Left renal cortex interstitium (tissue), 4 donors: ENCODE measurements around the gene SDC3. TPM values are rescaled to one million over a fixed set of nuclear protein-coding genes. Genes with fewer than 3 reads are reported as not detected.

Experiments
- DNase-seq, 4 donors: peaks; one replicate each; pipeline ENCODE4 v3.0.0-alpha.2; 2013; ENCODE audit warnings: low read depth in 4 of 4, low spot score in 2 of 4, missing footprints in 1 of 4
- polyA plus RNA-seq, 4 donors: library from polyadenylated mRNA; unstranded; fragments of 120-200 nt; gene quantifications; one replicate each; pipeline ENCODE4 v1.2.1, GENCODE V29; 2013; ENCODE audit not compliant: insufficient read length in 4 of 4

Gene SDC3
- polyA plus RNA-seq, 4 donors: 23.4 to 35.4 (median 29.0) TPM

DNA sequence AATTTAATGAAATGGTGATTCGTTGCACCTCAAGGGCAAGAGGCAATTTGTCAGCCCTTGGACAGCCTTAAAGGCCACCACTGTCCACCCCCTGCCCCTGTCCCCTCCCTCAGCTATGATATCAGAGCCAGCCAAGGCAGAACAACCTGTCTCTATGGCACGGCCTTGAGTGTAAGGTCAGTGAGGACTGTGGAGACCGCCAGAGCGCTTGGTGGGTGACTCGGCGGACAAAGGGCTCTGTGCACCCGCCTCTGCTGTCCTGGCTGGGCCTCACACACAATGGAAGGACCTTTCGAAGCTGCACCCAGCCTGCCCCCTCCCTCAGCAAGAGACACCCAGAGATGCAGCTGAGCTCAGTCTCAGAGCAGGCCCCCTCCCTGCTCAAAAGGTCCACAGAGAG is 50.6 kb downstream of the SDC3 start:
- DNase-seq: no peak

DNA sequence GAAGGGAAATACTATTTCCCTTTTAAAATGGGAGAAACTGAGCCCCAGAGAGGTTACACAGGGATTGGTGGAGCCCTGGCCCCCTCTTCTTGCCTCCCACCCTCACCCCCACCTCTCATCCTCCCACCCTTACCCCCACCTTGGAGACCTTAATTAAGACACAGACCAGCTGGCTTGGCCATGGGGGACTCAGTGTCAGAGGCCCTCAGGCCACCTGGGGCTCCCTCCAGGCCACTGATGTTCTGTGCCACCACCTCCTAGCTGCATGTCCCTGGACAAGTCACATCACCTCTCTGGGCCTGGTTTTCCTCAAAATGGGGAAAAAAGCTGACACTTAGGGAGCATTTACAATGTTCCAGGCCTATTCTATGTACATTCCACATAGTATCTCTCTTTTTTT is 51.5 kb downstream of the SDC3 start:
- no peak for DNase-seq

DNA sequence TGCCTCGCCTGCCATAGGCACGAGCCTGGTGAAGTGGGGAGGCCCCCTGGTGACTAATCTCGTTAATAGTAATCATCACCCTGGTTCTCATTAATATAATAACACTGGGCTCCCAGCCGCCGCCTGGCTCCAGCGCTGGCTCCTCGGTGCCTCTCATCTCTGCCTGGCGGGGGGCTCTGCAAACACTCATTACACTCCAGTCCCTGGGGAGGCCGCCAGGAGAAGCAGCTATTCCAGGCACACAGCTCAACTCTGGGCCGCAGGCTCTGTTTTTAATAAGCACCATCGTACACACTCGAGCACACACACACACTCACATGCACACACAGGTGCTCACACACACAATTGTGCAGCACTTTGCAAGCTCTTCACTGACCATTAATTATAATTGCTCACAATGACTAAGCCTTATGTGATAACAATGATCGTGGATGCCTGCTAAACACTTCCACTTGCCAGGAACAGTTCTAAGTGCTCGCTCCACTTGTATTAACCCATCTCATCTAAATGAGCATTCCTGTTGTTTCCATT is 52.2 kb downstream of the SDC3 start:
- DNase-seq: no peak

DNA sequence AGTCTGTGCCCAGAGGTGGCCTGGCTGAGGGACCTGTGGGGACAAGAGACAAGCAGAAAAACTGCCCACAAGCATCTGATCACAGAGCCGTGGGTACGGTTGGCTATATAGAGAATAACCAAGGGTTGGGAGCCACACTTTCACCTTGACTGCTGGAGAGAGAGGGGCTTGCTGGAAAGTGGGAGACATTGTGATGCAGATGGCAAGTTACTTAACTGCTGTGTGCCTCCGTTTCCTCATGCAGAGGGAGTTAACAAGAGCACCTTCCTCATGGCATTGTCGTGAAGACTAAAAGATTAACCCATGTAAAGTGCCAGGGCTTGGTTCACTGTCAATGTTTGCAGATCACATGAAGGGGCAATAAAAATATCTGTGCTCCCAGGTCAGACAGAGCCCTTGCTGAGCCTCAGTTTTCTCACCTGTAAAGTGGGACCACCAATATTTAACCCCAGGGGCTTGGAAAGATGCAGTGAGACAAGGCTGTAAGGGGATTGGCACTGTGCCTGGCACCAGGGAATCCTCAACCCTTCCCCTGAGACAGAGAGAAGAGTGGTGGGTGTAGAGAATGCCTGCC is 52.8 kb downstream of the SDC3 start:
- no peak for DNase-seq

DNA sequence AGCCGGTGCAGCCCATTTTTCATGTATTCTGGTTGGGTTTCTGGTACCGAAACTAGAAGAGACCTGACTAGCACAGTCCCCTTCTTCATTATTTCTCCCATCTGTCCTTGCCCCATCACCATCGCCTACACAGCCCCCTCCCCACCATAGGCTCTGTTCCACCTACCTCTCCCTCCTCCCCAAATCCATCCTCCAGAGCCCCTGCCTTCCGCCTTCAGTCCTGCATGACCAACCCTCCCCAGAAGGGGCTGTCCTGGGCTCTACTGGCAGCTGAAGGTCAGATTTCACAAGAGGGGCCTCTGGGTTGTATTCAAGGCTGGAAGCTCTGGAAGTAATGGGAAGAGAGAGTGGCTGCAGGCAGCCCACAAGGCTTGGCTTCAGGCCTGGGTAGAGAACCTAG is 55.2 kb downstream of the SDC3 start:
- DNase-seq: no peak

DNA sequence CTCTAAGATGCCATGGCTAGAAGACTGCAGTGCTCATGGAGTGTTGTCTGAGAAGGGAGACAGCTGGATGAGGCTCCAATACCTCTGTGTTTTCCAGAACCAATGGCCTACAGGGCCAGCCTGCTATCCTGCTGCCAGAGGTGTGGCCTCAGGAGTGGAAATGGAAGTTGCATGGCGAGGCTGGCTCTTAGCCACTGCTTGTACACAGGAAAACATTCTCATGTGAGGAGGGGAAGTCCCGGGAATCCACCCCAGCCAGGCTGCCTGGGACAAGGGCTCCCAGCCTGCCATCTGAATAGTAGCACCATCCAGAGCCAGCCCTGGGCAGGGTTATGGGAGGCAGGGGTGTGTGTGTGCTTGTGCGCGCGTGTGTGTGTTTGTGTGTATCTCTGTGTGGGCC is 56.5 kb downstream of the SDC3 start:
- no peak for DNase-seq

DNA sequence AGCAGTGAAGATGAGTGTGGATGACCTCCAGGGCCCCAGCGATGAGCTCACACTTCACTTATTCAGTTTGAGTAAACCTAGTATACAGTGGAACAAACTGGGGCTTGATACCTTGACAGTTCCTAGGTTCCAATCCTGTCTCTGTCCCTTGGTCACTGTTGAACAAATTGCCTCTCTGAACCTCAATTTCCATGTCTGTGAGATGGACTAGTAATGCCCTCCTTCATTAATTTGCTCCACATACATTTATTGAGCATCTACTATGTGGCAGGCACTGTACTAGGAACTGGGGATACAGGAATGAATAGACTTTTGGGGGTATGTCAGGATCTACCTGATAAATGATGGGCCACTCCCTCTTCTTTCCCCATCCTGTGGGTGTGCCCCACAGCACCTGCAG is 57.3 kb downstream of the SDC3 start:
- no peak for DNase-seq

DNA sequence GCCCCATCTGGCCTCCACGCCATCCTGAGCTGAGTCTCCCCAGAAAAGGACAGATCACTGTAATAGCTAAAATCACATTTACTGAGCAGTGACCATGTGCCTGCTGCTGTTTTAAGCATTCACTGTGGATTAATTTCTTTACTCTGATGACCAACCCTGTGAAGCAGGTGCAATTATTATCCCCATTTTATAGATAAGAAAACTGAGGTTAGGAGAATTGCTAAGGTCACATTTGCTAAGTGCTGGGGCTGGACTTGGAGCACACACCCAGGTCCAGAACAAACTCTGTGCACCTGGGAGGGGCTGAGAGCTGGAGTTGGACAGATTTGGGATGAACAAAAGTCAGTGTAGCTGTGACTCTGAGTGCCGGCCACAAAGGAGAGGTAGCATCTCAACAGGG is 58.0 kb downstream of the SDC3 start:
- no peak for DNase-seq

DNA sequence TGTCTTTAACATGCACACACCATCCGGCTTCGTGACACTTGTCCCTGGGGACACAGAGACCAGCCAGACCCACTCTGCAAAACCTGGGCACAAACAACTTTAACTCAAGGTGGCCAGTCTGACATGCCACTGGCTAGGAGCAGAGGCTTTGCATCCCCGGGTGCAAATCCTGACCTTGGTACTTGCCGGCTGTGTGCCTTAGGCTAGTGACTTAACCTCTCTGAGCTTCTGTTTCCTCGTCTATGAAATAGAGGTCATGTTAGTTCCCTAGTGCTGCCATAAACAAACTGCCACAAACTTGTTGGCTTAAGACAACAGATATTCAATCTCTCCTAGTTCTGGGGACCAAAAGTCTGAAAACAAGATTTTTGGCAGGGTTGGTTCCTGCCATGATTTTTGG is 60.4 kb downstream of the SDC3 start:
- no peak for DNase-seq

DNA sequence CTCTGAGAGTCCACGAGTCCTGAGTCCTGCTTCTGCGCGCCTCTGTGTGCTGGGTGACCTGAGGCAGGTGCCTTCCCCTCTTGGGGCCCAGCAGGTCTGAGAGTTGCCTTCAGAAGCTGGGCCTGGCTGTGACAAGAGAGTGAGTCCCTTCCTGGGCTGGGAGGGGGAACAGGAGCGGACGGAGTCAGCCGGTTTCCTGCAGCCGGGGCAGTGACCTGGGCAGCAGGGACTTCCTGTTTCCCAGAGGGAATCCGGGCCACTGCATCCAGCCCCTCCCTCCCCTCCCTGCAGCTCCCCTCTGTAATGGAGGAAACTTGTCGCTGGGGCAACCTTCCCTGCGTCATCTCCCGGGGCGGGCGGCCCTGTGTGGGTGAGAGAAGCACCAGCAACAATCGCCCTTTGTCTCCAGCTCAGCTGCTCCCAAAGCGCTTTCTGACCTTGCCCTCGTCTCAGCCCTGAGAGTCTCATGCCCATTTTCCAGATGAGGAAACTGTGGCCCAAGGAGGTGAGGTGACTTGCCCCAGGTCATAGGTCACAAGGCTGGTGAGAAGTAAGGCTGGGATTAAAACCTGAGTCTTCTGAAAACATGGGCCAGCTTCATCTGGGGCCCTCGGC is 61.1 kb downstream of the SDC3 start:
- DNase-seq: no peak

DNA sequence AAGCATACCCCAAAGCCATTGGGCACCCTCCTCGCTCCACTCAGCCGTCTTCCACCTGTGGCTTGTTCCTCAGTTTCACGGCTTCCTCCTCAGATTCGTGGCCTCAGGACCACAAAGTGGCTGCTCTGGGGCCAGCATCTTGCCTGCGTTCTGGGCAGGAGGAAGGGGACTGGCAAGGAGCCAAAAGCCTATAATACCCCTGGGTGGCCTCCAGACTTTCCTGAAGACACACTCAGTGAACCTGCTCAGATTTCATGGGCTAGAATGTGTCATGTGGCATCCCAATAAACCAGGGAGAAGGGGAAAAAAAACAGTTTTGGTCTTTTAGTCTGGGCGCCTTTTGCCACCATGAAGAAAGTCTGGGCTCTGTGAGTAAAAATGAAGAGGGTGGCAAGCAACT is 62.0 kb downstream of the SDC3 start:
- no peak for DNase-seq

DNA sequence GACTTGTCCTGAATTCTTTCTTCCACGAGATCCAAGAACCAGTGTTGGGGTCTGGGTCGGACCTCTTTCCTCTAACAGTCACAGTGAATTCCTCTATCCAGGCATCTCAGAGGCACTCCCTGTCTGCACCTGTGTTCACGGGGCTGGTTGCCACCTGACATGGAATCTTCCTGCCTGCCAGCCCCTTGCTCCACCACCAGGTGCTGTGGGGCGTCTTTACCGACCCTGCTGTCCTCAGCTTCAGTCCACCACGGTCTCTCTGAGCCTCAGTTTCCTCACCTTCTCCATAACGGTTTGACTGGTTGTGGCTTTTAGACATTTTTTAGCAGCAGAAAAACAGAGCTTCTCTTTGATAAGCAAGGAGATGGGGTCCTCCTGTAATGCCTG is 62.7 kb downstream of the SDC3 start:
- no peak for DNase-seq

DNA sequence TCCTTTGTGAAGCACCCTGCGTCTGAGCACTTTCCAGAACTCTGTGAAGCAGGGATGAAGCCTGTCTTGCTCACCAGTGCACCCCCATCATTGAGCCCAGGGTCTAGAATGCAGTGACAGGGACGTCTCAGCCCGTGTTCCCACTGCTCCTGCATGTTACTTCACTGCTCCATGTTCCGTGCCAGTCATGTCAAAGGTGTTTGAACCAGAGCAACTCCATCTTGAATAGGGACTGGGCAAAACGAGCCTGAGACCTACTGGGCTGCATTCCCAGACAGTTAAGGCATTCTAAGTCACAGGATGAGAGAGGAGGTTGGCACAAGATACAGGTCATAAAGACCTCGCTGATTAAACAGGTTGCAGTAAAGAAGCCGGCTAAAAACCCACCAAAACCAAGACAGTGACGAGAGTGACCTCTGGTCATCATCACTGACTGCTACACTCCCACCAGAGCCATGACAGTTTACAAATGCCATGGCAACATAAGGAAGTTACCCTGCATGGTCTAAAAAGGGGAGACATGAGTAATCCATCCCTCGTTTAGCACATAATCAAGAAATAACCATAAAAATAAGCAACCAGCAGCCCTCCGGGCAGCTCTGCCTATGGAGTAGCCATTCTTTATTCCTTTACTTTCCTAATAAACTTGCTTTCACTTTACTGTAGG is 63.2 kb downstream of the SDC3 start:
- no peak for DNase-seq

DNA sequence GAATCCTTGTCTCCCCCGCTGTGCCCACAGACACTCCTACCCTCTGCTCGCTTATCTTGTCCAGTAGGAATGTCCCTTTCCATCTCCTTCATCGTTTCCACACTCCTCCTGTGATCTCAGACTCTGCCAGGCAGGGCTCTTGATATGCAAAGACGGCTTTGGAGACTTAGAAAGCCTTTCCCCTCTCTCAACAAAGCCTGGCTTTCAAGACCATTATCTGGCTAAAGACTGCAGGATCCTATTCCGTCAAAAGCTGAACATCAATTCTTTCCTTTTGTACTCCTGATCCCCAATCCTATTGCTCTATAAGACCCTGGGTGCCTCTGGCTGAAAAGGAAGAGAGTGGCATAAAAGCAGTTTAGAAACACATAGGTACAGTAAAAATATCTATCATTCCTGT is 63.9 kb downstream of the SDC3 start:
- no peak for DNase-seq

DNA sequence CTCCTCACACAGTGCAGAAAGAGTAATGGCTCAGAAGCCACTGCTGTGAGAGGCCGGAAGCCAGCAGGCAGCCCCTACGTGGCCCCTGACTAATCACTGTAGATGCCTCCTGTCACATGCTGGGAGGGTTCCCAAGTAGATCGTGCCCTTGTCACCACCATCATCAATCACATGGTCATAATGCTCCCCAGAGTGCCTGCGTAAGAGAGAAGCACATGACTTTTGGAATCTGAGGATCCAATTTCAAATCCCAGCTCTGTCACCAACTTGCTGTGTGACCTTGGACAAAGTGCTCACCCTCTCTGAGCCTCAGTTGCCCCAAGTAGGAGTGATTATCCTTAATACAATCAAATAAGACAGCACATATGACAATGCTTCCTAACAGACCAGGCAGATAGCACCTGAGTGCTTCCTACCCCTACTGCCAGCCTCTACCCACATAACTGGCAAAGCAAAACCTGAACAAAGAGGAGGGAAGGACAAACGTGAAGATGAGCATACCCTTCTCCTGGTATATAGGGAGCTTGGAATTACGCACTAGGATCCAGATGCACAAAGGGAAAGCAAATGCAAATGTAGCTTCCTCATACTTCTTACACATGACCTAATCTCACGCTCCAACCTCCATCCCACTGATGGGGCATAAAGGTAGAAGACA is 65.7 kb downstream of the SDC3 start:
- DNase-seq: peak in 3 of 4 donors; percentile 39 to 69 (median 49)

DNA sequence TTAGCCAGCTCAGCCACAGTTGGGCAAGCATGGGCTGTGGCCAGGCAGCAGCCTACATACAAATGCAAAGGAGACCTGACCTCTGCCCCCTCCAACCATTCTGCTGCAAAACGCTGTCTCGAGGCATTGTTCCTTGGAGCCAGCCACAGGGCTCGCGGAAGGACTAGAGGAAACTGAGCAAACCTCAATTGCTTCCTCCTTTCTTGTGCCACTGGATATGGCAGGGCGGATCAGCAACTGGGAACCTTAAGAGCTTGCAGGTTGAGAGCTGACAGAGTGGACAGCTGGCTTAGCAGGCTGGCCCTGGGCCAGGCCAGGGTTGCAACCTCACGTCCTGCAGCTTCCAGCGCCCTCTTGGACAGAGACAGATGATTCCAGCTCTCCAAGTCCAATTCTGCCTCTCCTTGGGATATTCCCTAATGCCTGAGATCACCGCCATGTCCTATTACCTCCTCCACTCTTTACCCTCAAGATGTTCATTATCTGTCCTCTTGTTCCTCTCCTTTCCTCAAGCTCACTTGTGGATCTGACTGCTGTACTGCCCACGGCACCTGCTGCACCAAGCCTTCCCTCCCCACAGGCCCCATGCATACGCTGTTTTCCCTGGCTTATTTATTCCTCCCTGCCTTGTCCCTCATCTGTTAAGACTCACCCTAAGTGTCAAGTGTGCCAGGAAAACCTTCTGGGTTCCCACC is 67.5 kb downstream of the SDC3 start:
- no peak for DNase-seq

DNA sequence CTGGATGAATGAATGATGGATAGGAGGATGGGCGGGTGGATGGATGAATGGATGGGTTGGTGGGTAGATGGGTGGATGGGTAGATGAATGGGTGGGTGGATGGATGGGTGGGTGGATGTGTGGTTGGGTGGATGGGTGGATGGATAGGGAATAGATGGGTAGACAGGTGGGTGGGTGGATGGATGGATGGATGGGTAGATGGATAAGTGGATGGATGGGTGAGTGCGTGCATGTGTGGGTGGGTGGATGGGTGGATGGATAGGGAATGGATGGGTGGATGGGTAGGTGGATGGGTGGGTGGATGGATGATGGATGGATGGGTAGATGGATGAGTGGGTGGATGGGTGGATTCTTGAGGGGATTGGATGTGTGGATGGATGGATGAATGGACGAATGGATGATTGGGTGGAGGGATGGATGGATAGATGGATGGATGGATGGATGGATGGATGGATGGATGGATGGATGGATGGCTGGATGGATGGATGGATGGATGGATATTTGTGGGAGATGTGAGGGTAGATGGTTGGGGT is 68.7 kb downstream of the SDC3 start:
- no peak for DNase-seq

DNA sequence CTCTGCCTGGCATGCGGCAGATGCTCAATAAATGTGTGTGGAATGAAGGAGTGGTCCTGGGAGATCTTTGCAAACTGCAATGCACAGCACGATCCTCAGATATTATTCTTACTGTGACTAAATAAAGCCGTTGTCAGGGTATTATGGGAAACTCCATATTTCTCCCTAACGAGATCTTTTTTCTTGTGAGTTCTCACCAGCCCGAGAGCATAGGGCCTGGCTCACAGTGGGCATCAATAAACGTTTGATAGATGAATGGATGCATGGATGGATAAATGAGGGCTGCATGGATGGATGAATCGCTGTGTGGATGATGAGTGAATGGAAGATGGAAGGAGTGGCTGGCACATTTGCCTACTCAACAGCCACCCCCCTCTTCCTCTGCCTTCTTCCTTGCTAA is 69.6 kb downstream of the SDC3 start:
- no peak for DNase-seq

DNA sequence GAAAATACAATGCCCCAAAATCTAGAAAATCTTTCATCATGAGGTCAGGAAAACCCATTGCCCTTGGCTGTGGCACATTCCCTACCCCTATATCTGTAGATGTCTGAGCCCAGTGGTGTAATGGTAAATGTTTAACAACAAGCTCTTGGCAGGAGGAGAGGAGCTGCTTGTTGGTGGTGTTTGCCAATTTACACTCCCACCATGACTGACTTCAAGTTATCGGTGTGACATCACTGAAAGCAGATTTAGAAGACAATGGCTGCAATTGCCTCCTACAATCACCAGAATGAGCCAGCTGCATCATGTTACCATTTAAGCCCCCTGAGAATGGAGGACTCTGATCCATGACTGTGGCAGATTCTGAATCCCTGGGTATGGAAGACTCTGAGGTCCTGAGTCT is 70.9 kb downstream of the SDC3 start:
- DNase-seq: no peak

DNA sequence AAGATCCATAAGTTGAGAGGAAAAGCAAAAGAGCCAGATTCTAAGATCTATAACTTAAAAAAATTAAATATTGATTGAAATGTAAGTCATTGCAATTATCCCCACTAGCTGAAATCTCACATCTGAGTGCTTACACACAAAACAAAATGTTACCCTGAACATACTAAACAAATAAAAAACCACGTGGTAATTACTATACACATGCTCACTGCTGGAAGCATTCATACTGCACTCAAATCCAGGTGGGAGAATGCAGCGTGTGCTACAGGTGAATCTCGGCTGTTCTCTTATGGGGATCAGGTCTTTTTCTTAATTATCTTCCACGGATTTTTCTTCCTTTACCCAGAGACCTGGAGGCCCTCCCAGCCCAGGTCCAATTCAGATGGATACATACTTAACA is 74.3 kb downstream of the SDC3 start:
- no peak for DNase-seq

DNA sequence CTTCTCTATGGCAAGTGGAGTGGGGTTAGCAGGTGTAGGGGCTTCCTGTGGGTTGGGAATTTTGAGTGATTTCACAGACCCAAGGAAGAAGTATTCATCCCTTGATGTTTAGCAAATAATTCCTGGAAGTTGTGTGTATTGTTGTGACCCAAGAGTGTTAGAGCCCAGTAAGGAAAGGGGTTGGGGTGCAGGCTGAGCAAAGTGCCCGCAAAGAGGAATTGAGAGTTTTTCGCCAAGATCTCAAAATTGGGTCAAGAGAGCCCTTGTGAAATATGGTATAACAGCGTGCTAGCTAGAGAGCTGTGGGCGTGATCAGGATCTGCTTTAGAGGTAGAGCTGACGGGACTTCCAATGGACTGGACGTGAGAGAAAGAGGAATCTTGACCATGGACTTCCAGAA is 78.0 kb downstream of the SDC3 start:
- DNase-seq: no peak
